Neural progenitor cell (in vitro differentiated cells): ENCODE results near the gene ATP11A. TPM values are rescaled to one million over a fixed set of nuclear protein-coding genes. Genes with fewer than 3 reads are reported as not detected.
"Not testable (repeated sequence)": the region's sequence is repeated elsewhere in the genome, so short reads cannot be mapped to it uniquely, and the experiment has no call there.

Source experiments
- DNase-seq: peaks from one replicate; pipeline ENCODE4 v3.0.0-alpha.2; 2016; ENCODE audit warnings: low spot score
- H2AFZ ChIP-seq: fragments of 200-600 bp; sonication (generic); replicated peaks from 2 replicates; pipeline ENCODE4 v1.6.1; 2016; ENCODE audit warnings: antibody characterized with exemption
- H3F3A ChIP-seq: fragments of 200-600 bp; sonication (generic); 2 replicates; pipeline ENCODE4 v1.6.1; 2016; ENCODE audit warnings: antibody characterized with exemption, low read depth
- H3K27ac ChIP-seq: fragments of 200-600 bp; sonication (generic); 2 replicates; pipeline ENCODE4 v1.5.1; 2016; ENCODE audit warnings: mild to moderate bottlenecking
- H3K27me3 ChIP-seq: fragments of 200-600 bp; sonication (generic); 2 replicates; pipeline ENCODE4 v1.6.1; 2016; ENCODE audit warnings: mild to moderate bottlenecking, moderate library complexity
- H3K36me3 ChIP-seq: fragments of 200-600 bp; sonication (generic); 2 replicates; pipeline ENCODE4 v1.5.1; 2016
- H3K4me1 ChIP-seq: fragments of 200-600 bp; sonication (generic); 2 replicates; pipeline ENCODE4 v1.6.1; 2016; ENCODE audit warnings: mixed run types
- H3K4me2 ChIP-seq: fragments of 200-600 bp; sonication (generic); 2 replicates; pipeline ENCODE4 v1.6.1; 2016
- H3K4me3 ChIP-seq: fragments of 200-600 bp; sonication (generic); 2 replicates; pipeline ENCODE4 v1.5.1; 2016
- H3K79me2 ChIP-seq: fragments of 200-600 bp; sonication (generic); 2 replicates; pipeline ENCODE4 v1.6.1; 2016; ENCODE audit warnings: low read depth
- H3K9ac ChIP-seq: fragments of 200-600 bp; sonication (generic); 2 replicates; pipeline ENCODE4 v1.6.1; 2016
- H3K9me3 ChIP-seq: fragments of 200-600 bp; sonication (generic); 2 replicates; pipeline ENCODE4 v1.5.1; 2016; ENCODE audit warnings: low read depth
- H4K20me1 ChIP-seq: fragments of 200-600 bp; sonication (generic); 2 replicates; pipeline ENCODE4 v1.6.1; 2016; ENCODE audit warnings: low read depth
- H3K27ac Mint-ChIP-seq: 3 replicates; pipeline ENCODE4 v1.8.0; 2021; ENCODE audit warnings: mixed read lengths
- H3K27me3 Mint-ChIP-seq: 2 replicates; pipeline ENCODE4 v1.8.0; 2022; ENCODE audit warnings: low read depth, mild to moderate bottlenecking, inconsistent platforms, moderate library complexity, mixed read lengths; ENCODE audit not compliant: insufficient read depth
- H3K36me3 Mint-ChIP-seq: 3 replicates; pipeline ENCODE4 v1.8.0; 2021; ENCODE audit warnings: mixed read lengths
- H3K4me1 Mint-ChIP-seq: 3 replicates; pipeline ENCODE4 v1.8.0; 2021; ENCODE audit warnings: mixed read lengths
- H3K4me3 Mint-ChIP-seq: 3 replicates; pipeline ENCODE4 v1.8.0; 2021; ENCODE audit warnings: mild to moderate bottlenecking, moderate library complexity, mixed read lengths
- H3K9me3 Mint-ChIP-seq: 3 replicates; pipeline ENCODE4 v1.8.0; 2020; ENCODE audit warnings: mixed read lengths
- CTCF ChIP-seq: fragments of 200-600 bp; sonication (generic); IDR thresholded peaks from 2 replicates; pipeline ENCODE4 v1.5.1; 2017; ENCODE audit warnings: antibody characterized with exemption, mild to moderate bottlenecking
- EZH2 ChIP-seq: fragments of 200-600 bp; sonication (generic); IDR thresholded peaks from 2 replicates; pipeline ENCODE4 v1.6.1; 2017; ENCODE audit warnings: antibody characterized with exemption, mild to moderate bottlenecking, moderate library complexity
- EZH2phosphoT487 ChIP-seq: fragments of 200-600 bp; sonication (generic); IDR thresholded peaks from 2 replicates; pipeline ENCODE4 v1.6.1; 2017; ENCODE audit warnings: antibody characterized with exemption
- total RNA-seq: library from RNA; depleted of rRNA; stranded (reverse); fragments of >200 nt; gene quantifications from 2 replicates; pipeline ENCODE4 v1.2.3, GENCODE V29; 2015; ENCODE audit warnings: low replicate concordance

Gene ATP11A
- total RNA-seq, 1 donor from 2014 or later, result 12.6 TPM

- no peaks in the 10 kb centered on the region for H3K36me3 ChIP-seq
- H3K79me2 ChIP-seq, result no peaks in the 10 kb centered on the region
- TF ChIP-seq EZH2phosphoT487, result no peak
- no peak for TF ChIP-seq CTCF
- H3K9me3 Mint-ChIP-seq, result no peaks in the 10 kb centered on the region
- H3F3A ChIP-seq, result peaks cover 8% of the 10 kb centered on the region
- H4K20me1 ChIP-seq, result no peaks in the 10 kb centered on the region
- no peak overlapping the region for H3K27ac ChIP-seq
- peaks cover 23% of the 10 kb centered on the region for H3K36me3 Mint-ChIP-seq
- no peaks in the 10 kb centered on the region for H3K9me3 ChIP-seq
- H3K27me3 Mint-ChIP-seq, result peaks cover 7% of the 10 kb centered on the region
- H3K4me2 ChIP-seq, result no peak overlapping the region
- H3K4me3 Mint-ChIP-seq, result no peak overlapping the region
- no peaks in the 10 kb centered on the region for H3K27me3 ChIP-seq
- H3K4me1 ChIP-seq, result no peaks in the 10 kb centered on the region
- no peak overlapping the region for H3K27ac Mint-ChIP-seq
- peaks cover 15% of the 10 kb centered on the region for H3K4me1 Mint-ChIP-seq
- H2AFZ ChIP-seq, result no peak overlapping the region
- H3K9ac ChIP-seq, result no peak overlapping the region
- DNase-seq, result no peak
- no peak overlapping the region for H3K4me3 ChIP-seq
These were observed 181.0 kb downstream of the ATP11A start for GRCh38 chr13:112870737-112871287.

- TF ChIP-seq EZH2 (no peak), CTCF (no peak), EZH2phosphoT487 (no peak)
- no peaks in the 10 kb centered on the region for H3K27me3 ChIP-seq
- no peaks in the 10 kb centered on the region for H3K9me3 Mint-ChIP-seq
- H4K20me1 ChIP-seq, result no peaks in the 10 kb centered on the region
- no peak overlapping the region for H3K4me3 ChIP-seq
- H3K4me3 Mint-ChIP-seq, result no peak overlapping the region
- H3K27ac Mint-ChIP-seq, result no peak overlapping the region
- H3K27me3 Mint-ChIP-seq, result peaks cover 7% of the 10 kb centered on the region
- H3K79me2 ChIP-seq, result no peaks in the 10 kb centered on the region
- H3K27ac ChIP-seq, result no peak overlapping the region
- H3K9me3 ChIP-seq, result no peaks in the 10 kb centered on the region
- DNase-seq, result no peak
- no peak overlapping the region for H2AFZ ChIP-seq
- peaks cover 18% of the 10 kb centered on the region for H3K36me3 Mint-ChIP-seq
- H3F3A ChIP-seq, result peaks cover 8% of the 10 kb centered on the region
- no peak overlapping the region for H3K4me2 ChIP-seq
- no peaks in the 10 kb centered on the region for H3K4me1 ChIP-seq
- no peaks in the 10 kb centered on the region for H3K36me3 ChIP-seq
- H3K9ac ChIP-seq, result no peak overlapping the region
- peaks cover 12% of the 10 kb centered on the region for H3K4me1 Mint-ChIP-seq
These were observed 181.9 kb downstream of the ATP11A start for GRCh38 chr13:112871742-112872141.

- Mint-ChIP-seq H3K27ac (peak overlapping the region; percentile 61), H3K36me3 (peaks cover 15% of the 10 kb centered on the region), H3K4me1 (peaks cover 16% of the 10 kb centered on the region)
- H3K9me3 Mint-ChIP-seq, H3K9ac ChIP-seq, H3K4me3 ChIP-seq, H3K27me3 ChIP-seq, H3K4me3 Mint-ChIP-seq, H3K27me3 Mint-ChIP-seq, H4K20me1 ChIP-seq, DNase-seq, H2AFZ ChIP-seq, H3K79me2 ChIP-seq, H3K4me2 ChIP-seq, H3K4me1 ChIP-seq, H3F3A ChIP-seq, H3K27ac ChIP-seq, H3K9me3 ChIP-seq, H3K36me3 ChIP-seq: not testable (repeated sequence)
These were observed 183.1 kb downstream of the ATP11A start for GRCh38 chr13:112872657-112873631.
